EL (cell line): ENCODE measurements around the gene CYSRT1.

Source experiments
- DNase-seq: peaks from one replicate; pipeline ENCODE4 v3.0.0-alpha.2; 2016

Gene CYSRT1, protein sequence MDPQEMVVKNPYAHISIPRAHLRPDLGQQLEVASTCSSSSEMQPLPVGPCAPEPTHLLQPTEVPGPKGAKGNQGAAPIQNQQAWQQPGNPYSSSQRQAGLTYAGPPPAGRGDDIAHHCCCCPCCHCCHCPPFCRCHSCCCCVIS

DNA sequence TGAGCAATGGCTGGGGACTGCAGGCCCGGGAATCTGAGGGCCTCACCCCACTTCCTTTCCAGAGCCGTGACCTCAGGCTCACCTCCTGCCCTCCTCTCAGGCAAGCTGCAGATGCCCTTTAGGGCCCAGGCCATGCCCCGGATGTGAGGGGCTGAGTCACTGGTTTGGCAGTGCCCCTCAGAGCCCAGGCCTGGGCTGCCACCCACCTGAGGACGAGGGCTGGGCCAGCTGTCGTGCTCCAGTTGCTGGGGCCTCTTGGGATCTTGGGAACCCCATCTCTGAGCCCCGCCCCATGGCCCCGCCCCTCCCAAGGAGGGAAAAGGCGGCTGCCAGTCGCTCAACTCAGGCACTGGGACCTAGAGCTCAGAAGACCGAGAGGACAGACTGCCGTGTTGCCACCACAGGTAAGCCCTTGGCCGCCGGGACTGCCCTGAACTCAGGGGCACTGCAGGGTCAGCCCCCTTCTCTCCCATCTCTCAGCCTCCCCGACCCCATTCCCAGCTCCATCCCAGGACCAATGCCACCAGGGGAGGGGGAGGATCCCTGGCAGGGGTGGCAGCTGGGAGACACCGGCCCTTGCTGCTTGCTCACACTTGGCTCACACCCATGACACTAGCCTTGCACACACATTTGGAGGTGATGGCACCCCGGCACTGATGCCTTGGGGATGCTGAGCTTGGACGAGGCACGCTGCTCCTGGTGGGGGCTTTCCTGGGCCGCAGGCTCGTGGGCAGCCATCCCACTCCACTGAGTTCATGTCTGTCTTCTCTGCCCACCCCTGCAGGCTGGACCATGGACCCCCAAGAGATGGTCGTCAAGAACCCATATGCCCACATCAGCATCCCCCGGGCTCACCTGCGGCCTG, at the start of gene CYSRT1:
TSS of gene CYSRT1 (plus strand) at position 345 of the 865 bp plus-strand sequence. CDS start at position 793, 448 bp downstream.
- DNase-seq: no peak

DNA sequence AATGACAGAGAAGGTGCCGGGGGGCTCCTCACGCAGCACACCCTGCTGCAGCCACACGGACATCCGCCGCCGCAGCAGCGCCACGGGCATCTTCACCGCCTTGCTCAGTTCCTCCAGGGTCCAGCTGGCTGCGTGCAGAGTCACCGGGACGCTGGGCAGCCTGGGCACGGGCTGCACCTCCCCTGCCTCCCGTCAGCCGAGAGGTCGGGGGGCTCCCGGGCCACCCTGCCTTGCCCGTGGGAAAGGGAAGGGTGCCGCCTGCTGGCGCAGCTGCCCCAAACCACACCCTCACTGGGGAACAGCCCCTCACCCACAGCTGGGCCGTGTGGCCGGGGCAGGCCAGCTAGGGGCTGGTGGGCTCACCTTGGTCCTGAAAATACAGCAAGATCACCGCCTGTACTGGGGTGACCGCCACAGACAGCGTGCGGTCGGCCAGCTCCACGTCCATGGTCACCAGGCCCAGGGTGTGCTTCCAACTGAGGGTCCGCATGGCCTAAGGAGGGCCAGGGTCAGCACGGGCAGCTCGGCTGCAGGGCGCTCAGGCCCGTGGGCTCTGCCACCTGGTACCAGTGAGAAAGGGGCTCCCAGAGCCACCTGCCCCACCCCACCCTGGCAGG, 49.5 kb upstream of the CYSRT1 start:
- DNase-seq: no peak

DNA sequence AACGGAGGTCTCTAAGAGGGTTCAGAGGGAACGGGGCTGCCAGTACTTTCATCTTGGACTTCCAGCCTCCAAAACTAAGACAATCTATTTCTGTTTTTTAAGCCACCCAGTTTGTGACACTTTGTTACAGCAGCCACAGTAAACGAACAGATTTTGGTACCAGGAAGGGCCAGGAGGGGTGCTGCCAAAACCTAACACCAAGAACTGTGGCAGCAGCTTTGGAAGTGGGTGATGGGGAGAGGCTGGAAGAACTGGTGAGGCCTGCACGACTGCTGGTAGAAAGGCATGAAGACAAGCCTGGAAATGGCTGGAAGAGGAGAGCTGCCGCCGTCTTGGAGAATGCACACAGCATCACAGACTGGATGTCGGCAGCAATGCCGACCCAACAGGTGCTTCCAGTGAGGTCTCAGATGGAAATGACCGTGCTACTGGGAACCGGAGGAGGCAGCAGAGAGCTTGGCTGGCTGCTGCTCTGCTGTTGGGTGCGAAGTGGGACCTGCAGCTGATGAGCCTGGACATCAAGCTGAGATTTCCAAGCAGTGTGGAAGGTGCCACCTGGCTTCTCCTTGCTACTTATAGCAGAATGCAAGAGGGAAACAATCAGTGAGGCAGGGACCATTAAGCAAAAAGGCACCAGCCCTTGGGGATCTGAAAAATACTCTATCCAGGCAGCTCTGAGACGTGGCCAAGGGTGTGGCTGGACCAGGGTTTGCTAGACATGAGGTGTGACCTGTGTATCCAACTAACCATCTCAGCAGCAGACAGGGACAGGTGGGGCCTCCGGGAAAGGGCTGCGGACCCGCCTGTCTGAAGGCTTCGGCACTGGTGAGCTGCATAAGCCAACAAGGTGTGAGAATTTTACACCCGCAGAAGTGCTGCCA, 48.4 kb upstream of the CYSRT1 start:
- no peak for DNase-seq

DNA sequence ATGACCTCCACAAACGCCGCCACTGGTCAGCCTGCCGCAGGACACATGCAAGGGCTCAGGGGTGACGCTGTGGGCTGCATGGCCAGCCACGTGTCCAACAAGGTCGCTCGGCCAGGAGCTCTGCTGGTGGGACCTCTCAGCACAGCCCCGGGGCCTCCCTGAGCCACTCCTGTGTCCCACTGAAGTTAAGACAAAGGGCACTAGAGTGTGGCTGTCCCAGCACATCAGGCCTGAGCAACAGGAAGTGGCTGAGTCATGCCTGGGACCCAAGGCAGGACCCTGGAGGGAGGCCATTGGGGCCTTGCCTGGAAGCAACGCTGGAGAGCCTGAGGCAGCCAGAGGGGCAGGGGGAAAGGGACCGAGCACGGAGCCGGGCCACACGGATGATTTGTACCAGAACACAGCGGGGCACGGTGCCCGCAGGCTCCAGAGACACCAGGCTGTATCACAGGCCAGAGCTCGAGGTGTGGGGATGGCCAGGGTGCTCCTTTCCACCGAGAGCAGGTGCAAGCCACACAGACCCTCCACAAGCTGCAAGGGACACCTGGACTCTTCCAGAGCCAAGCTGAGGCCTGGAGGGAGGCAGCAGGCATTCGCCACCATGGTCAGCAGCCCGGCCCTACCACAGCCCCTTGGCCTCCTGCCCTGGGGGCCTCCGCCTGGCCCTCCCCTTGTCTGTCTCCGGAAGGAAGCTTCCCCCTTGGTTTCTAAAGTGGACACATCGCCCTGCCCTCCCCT, 46.6 kb upstream of the CYSRT1 start:
- DNase-seq: peak; percentile 42

DNA sequence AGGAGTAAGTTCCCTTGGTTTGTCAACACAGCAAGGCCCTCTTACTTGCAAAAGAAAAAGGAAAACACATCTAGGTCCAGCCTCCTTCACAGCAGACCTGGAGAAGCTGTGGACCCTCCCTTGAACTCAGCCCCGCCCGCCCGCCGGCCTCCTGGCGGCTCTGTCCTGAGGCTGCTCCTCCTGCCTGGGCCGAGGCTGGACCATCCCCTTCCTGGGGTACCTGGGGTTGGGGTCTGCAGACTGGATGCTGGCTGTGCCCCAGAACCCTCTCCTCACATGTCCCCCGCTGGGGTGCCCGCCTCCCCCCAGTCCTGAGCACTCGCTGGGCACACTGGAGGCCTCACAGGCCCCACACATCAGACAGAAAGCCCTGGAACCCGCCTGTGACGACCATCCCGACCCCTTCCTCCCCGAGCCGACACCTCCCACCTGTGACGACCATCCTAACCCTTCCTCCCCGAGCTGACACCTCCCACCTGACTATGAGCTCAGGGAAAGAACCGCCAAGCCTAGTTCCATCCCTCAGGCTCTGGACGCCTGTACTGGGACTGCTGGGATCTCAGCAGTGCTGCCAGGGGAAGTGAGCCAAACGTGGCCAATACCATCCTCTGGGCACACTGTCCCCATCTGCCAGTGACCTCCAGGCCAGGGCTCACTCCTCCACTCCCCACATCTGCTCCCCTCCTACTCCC, 45.9 kb upstream of the CYSRT1 start:
- DNase-seq: no peak

DNA sequence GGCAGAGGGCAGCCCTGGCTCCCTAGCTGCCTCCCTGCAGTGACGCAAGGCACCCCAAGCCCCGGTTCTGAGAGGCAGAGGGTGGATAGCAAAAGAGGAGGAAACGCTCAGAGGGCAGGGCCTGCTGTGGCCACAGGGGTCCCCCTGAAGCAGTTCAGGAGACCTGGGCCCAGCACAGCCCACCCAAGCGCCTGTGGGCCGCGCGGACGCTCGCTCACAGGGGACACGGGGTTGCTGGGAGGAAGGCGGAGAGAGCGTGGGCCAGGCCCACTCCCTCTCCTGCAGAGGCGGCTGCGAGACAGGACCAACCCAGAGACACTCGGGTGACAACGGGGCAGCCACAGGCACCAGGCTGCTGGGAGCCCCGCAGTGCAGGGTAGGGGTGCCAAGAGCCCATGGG, 45.2 kb upstream of the CYSRT1 start:
- DNase-seq: no peak

DNA sequence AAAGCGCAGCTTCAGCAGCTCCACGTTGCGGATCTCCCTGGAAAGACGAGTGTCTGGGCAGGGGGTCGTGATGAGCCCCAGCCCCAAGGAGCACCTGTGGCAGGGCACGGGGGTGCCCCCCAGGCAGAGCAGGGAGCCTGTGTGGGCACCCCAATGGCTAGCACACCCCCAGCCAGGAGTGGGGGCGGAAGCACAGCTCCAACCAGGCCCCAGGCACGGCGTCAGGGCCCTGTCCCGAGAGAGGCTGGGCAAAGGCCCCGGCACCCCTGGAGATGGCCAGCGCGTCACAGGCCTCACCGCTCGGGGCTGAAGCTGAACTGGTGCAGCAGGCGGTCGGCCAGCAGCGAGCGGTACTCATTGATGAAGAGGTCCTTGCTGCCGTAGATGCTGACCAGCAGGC, 44.5 kb upstream of the CYSRT1 start:
- DNase-seq: no peak

DNA sequence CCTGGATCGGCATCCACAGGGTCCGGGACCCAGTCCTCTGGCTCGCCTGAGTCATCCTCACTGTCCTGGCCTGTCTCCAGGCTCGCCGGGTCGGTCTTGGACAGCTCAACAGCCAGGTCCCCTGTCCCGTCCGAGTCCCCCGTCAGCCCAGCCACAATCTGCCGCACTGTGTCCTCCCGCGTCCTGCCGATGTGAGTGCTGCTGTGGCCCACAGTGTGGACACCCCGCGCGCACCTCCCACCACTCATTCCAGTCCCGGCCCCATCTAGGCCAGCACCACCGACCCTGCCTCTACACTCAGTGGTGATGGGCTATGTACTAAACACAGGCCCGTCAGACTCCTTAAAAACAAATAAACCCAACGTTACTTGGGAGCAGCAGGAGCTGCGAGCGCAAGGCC, 43.3 kb upstream of the CYSRT1 start:
- no peak for DNase-seq

DNA sequence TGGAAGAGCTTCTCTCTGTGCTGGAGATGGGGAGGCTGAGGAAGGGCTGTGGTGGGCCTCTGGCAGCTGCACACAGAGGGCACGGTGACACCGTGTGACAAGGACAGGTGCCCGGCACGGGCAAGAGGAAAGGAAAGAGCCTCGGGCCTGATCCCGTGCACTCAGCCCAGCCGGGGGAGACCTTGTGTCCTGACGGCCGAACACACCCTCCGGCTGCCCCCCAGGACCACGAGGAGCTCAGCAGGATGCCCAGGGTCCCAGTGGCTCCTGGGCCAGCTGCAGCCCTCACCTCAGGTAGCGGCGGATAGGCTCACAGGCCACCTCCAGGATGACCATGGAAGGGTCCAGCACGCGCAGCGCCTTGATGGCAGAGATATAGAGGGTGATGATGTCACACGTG, 42.1 kb upstream of the CYSRT1 start:
- DNase-seq: no peak

DNA sequence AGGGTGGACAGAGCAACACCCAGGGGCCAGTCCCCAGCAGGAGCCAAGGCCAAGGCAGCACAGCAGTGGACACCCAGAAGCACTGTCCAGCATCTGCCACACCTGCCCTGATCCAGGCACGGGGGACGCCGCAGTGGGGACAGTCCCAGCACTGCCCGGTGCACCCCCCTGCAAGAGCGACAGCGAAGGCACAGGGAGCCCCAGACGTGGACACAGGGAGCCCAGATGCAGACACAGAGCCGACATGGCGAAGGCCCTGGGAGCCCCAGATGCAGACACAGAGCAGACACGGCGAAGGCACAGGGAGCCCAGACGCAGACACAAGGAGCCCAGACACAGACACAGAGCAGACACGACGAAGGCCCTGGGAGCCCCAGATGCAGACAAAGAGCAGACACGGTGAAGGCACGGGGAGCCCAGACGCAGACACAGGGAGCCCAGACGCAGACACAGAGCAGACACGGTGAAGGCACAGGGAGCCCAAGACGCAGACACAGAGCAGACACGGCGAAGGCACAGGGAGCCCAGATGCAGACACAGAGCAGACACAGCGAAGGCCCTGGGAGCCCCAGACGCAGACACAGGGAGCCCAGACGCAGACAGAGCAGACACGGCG, 40.9 kb upstream of the CYSRT1 start:
- DNase-seq: no peak

DNA sequence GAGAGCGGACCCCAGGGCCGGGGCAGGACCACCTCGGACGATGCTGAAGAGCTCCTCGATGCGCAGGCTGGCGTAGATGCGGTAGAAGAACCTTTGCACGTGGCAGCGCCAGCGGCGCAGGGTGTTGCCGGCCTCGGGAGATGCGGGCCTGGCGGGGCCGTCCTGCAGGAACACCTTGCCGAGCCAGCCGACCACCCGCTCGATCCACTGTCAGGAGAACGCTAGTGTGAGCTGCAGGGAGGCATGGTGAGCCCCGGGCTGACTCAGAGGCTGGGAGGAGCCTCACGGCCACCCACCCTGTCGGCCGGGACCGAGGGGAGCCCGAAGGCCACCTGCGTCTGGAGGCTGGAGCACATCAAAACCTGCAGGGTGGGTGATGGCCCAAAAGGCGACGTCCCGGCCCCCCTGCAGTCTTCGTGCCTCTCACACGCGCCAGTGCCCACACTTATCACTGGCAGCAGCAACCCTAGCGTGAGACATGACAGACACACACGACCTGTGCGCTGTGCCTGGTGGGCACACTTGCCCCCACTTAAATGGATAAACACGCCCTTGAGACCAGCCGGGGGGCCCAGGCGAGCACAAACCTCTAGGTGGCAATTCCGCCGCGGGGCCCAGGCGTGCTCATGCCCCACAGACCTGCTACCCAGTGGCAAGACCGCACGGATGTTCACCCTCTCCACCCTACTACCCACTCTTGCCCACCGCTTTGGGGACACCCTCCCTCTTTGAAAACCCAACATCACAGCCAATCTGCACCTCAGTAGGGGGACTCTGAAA, 39.9 kb upstream of the CYSRT1 start:
- DNase-seq: no peak

DNA sequence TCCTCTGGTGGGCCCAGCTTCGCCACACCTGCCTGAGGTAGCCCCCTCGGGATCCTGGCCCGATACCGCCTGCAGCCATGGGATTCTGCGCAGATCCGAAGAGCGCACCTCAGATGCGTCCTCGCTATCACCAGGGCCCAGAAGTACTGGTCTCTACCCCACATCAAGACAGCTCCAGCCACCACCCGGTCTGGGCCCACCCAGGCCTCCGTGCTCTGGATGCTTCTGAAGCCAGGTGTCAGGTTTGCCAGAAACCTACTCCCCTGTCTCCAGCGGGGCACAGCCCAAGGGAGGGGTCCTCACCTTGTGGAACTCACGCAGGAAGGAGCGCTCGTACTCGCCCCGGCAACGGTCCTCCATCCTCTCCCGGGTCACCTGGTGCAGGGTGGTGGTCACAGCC, 39.1 kb upstream of the CYSRT1 start:
- no peak for DNase-seq

DNA sequence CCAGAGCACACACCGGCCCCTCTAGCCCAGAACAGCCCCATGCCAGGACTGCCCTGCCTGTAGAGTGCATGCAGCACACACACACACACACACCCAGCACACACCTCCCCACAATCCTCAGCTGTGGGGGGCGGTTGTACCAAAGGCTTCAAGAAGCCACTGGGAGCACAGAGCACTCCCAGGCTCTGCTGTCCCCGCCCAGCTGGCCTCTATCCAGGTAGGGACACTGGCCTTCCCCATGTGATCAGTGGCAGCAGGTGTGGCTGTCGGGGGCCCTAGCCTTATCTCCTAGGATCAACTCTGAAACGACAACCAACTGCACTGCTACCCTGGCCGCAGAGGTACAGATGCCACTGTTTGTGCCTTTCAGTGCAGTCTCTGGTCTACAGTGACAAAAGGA, 38.6 kb upstream of the CYSRT1 start:
- DNase-seq: no peak

DNA sequence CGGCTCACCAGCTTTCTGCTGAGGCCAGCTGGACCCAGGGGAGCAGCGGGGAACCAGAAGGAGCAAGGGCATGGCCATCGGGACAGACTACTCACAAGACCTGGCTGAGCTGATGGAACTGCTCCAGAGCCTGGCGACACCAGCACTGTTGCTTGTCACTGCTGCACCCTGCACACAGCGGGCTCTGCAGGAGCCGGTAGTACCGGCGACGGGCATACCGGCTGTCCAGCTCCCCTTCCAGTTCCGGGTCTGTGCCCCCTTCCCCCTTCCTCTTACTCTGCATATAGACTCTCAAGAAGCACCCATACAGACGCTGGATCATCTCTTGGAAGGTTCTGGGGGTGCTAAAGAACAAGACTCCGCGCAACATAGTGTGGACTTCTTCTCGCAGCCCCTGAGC, 37.6 kb upstream of the CYSRT1 start:
- DNase-seq: no peak

DNA sequence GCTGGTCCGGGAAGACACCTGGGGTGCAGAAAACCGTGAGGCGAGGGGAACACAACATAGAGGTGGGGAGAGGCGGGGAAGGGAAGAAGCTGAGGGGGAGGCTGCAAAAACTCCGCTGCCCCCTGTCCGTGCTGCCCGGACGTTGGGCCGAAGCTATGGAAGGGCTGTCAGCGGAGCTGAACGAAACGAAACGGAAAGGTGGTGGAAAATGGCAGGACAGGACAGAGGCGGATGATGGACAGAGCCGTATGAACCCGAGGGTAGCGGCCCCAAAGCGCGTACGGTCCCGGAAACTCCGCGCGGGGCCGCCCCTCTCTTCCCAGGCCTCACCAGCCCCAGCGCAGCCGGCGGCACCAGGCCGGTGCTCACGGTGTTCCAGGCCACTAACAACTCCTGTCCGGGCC, 36.9 kb upstream of the CYSRT1 start:
- DNase-seq: no peak

DNA sequence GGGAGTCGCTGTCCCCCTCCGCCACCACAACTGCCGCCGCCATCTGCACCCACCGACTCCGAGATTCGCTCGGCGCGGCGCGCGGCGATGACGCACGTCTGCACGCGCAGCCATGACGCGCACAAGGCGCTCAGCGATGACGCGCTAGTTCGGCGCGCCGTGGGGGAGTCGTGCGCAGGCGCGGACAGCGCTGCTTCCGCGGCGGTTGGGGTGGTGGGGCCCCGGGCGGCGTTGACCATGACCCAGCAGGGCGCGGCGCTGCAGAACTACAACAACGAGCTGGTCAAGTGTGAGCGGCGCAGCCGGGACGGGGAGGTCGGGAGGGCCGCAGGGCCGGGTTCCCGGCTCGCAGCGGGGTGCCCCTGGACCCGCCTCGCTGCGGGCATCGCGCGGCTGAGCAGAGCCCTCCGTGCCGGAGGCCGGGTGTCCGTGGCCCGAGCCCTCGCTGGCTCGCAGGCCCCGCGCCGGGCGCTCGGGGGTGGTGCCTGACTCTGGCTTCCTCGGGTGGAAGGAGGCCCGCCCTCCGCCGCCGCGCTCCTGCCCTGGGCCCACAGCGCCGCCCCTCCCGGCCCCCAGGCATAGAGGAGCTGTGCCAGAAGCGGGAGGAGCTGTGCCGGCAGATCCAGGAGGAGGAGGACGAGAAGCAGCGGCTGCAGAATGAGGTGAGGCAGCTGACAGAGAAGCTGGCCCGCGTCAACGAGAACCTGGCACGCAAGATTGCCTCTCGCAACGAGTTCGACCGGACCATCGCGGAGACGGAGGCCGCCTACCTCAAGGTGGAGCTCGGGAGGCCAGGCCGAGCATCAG, 36.3 kb upstream of the CYSRT1 start, which contains the start of the genes ANAPC2 and SSNA1:
TSS of gene ANAPC2 (minus strand) at position 71 of the 807 bp plus-strand sequence. CDS start at position 43, 28 bp downstream.
TSS of gene SSNA1 (plus strand) at position 187 of the 807 bp plus-strand sequence. CDS start at position 238, 51 bp downstream.
- peak; percentile 91 for DNase-seq

DNA sequence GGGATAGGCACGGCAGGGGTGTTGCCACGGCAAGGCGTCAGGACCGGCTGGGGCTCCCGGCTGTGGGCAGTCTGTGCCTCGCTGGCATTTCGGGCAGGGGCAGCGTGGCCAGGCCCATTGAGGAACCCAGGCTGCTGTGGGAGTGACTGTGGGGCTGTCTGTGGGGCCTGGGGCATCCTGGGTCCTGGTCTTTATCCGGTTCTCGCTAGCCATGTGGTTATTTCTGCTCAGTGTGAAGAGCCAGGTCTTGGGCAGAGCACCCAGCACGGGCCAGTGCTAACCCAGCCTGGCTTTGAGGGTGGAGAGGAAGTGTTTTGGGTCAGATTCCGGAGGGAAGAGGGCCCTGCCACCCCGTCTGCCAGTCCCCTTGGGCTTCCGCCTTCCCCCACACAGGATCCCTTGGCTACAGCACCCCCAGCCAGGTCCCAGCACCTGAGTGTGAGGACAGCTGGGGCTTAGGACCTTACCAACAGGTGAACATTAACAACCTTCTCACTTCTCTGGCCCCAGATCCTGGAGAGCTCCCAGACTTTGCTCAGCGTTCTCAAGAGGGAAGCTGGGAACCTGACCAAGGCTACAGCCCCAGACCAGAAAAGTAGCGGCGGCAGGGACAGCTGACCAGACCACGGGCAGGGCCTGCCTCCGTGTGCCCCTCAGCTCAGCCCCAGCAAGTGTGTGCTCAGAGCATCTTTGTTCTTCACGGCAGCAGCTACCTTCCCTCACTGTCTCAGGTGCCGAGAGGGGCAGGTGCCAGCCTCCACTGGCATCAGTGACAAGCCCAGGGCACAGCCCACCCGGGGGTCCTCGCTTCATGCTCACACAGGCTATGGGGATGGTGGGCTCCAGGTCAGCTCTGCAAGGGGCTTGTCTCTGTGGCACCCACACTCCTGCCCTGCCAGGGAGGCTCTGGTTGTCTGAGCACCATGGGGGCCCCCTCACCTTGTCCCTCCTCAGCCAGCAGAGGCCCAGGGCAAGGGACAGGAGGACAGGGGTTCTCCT, 35.4 kb upstream of the CYSRT1 start:
- DNase-seq: no peak

DNA sequence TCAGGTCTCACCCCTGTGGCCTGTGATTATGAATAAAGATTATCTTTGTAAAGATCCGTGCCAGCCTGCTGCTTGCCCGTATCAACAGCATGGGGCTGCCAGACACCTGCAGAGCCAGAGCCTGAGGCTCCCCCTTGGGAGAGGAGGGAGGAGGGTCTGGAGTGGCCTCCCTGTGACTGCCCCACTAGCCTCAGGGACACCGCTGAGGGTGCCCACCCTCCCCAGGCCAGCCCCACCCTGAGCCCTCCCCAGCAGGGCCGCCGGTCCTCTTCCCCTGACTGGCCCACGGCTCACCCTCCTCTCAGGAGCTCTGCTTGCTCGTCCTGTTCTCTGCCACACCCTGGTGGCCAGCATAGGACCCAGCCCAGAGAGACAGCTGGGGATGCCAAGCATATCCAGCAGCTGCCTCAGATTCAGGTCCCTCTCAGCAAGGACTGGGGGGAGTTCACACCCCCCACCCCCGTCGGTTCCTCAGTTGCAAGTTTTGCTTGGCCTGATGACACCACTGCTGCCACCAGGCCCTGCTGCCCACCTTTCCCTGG, 34.6 kb upstream of the CYSRT1 start:
- DNase-seq: no peak
